ENCODE results near the gene MFF.

MFF gene

GRCh38 chr2:227317834-227318233 lies 7.2 kb upstream of the MFF start:
- TF ChIP-seq YY1 (IDR thresholded peaks at IDR 0.05; ENCODE audit: insufficient read depth, insufficient read length) = no peak
- TF ChIP-seq ZNF274 (IDR thresholded peaks at IDR 0.05; ENCODE audit: low read depth, low read length) = no peak
- no peak for TF ChIP-seq SUZ12 (IDR thresholded peaks at IDR 0.05; ENCODE audit: extremely low read depth, insufficient read depth, insufficient read length)
- Histone ChIP-seq H3K9ac (ENCODE audit: insufficient read length, low read depth) (no peak overlapping the region), H3K27me3 (ENCODE audit: insufficient read depth, insufficient read length) (no peaks in the 10 kb centered on the region), H3K9me3 (ENCODE audit: insufficient read depth, low read length) (peaks cover 42% of the 10 kb centered on the region), H3K4me1 (ENCODE audit: insufficient read depth, insufficient read length) (no peaks in the 10 kb centered on the region), H3K36me3 (ENCODE audit: insufficient read depth, insufficient read length, low read length) (no peaks in the 10 kb centered on the region), H3K4me3 (ENCODE audit: insufficient read length, low read depth) (no peak overlapping the region)
- no peak for DNase-seq (ENCODE audit: low read depth, low spot score)

DNA sequence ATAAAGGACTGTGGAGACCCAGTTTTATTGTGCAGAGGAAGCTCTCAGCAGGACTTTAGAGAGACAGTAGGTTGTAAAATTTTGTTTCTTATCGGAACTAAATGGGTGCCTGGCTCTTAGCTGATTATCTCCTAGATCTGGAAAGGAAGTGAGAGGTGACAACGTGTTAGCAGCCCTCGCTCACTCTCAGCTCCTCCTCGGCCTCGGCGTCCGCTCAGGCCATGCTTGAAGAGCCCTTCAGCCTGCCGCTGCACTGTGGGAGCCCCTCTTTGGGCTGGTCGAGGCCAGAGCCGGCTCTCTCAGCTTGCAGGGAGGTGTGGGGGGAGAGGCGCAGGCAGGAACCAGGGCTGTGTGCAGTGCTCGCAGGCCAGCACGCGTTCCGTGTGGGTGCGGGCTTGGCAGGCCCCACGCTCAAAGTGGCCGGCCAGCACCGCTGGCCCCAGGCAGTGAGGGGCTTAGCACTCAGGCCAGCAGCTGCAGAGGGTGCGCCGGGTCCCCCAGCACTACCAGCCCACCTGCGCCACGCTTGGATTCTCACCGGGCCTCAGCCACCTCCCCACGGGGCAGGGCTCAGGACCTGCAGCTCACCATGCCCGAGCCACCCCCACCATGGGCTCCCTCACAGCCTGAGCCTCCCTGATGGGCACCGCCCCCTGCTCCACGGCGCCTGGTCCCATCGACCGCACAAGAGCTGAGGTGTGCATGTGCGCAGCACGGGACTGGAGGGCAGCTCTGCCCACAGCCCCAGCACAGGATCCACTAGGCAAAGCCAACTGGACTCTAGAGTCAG lies 4.6 kb upstream of the MFF start:
- Histone ChIP-seq H3K36me3 (ENCODE audit: insufficient read depth, insufficient read length, low read length) (no peaks in the 10 kb centered on the region), H3K9ac (ENCODE audit: insufficient read length, low read depth) (no peak overlapping the region), H3K4me1 (ENCODE audit: insufficient read depth, insufficient read length) (no peaks in the 10 kb centered on the region), H3K9me3 (ENCODE audit: insufficient read depth, low read length) (peaks cover 53% of the 10 kb centered on the region), H3K27me3 (ENCODE audit: insufficient read depth, insufficient read length) (no peaks in the 10 kb centered on the region), H3K4me3 (ENCODE audit: insufficient read length, low read depth) (no peak overlapping the region)
- no peak for DNase-seq (ENCODE audit: low read depth, low spot score)
- TF ChIP-seq YY1 (IDR thresholded peaks at IDR 0.05; ENCODE audit: insufficient read depth, insufficient read length) = no peak

DNA sequence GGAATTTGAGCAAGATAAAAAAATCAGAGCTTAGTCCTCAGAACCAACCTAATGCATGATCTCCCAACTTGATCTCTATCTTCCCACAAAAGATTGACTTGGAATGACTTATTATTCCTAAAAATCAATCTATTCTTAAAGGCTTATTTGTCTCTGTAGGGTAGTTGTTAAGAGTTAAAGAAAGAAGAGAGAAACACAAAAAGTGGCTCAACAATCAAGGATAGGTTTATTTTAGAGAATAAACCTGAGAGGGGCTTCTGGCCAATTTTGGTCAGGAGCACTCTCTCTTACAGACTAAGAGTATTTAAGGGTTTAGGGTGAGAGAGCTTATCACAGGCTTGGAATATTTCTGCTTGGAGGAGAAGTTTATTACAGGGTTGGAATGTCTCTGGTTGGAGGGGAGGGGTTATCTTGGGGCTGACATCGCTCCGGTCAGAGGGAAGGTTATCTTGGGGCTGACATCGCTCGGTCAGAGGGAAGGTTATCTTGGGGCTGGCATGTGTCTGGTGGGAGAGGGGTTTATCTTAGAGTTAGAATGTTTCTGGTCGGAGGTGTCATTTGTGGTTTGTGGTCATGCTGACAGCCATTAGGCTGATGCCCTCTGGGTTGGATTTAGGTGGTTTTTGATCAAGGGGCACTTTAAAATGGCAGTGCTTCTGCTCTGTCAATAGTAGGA lies 2.4 kb upstream of the MFF start:
- TF ChIP-seq ZNF274 (IDR thresholded peaks at IDR 0.05; ENCODE audit: low read depth, low read length) (no peak), YY1 (IDR thresholded peaks at IDR 0.05; ENCODE audit: insufficient read depth, insufficient read length) (no peak), SUZ12 (IDR thresholded peaks at IDR 0.05; ENCODE audit: extremely low read depth, insufficient read depth, insufficient read length) (no peak)
- Histone ChIP-seq H3K27me3 (ENCODE audit: insufficient read depth, insufficient read length) (no peaks in the 10 kb centered on the region), H3K4me1 (ENCODE audit: insufficient read depth, insufficient read length) (no peaks in the 10 kb centered on the region), H3K9ac (ENCODE audit: insufficient read length, low read depth) (no peak overlapping the region), H3K4me3 (ENCODE audit: insufficient read length, low read depth) (no peak overlapping the region), H3K9me3 (ENCODE audit: insufficient read depth, low read length) (peaks cover 52% of the 10 kb centered on the region), H3K36me3 (ENCODE audit: insufficient read depth, insufficient read length, low read length) (no peaks in the 10 kb centered on the region)
- no peak for DNase-seq (ENCODE audit: low read depth, low spot score)

DNA sequence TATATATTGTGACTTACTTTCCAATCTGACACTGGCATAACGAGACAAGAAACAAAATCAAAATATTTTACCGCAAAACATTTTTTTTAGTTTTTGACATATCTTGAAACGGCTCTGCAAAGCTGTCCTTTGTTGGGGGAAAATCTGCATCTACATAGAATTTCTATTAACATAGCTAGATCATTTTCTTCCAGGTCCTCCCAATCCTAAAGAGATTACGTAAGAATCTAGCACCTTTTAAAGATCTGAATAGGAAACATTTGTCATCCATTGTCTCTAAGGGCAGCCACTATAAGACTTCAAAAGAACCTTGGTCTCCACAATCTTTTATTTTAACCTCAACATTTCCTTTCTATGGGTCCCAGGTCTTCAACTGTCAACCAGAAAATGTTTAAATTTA lies 1.2 kb upstream of the MFF start:
- DNase-seq (ENCODE audit: low read depth, low spot score) = no peak
- Histone ChIP-seq H3K4me3 (ENCODE audit: insufficient read length, low read depth) (no peak overlapping the region), H3K4me1 (ENCODE audit: insufficient read depth, insufficient read length) (no peaks in the 10 kb centered on the region), H3K36me3 (ENCODE audit: insufficient read depth, insufficient read length, low read length) (no peaks in the 10 kb centered on the region), H3K9me3 (ENCODE audit: insufficient read depth, low read length) (peaks cover 47% of the 10 kb centered on the region), H3K27me3 (ENCODE audit: insufficient read depth, insufficient read length) (no peaks in the 10 kb centered on the region), H3K9ac (ENCODE audit: insufficient read length, low read depth) (no peak overlapping the region)
- TF ChIP-seq YY1 (IDR thresholded peaks at IDR 0.05; ENCODE audit: insufficient read depth, insufficient read length) (no peak), ZNF274 (IDR thresholded peaks at IDR 0.05; ENCODE audit: low read depth, low read length) (no peak), SUZ12 (IDR thresholded peaks at IDR 0.05; ENCODE audit: extremely low read depth, insufficient read depth, insufficient read length) (no peak)

DNA sequence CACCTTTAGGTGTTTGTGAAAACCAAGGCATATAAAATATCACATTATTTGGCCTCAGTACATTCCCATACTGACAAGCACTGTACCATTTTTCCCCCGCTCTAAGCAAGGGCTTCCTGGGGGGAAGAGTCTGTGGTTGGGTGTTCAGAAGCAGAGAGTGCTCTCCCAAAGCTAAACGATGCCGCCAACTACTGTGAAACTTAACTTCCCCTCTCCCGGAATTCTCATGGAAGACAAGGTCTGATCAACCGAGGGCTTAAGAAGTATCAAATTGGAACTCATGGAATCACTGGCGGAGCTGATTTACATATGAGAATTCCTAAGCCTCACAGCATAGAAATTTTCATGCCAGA lies 433 bp upstream of the MFF start:
- TF ChIP-seq ZNF274 (IDR thresholded peaks at IDR 0.05; ENCODE audit: low read depth, low read length) (no peak), YY1 (IDR thresholded peaks at IDR 0.05; ENCODE audit: insufficient read depth, insufficient read length) (no peak), SUZ12 (IDR thresholded peaks at IDR 0.05; ENCODE audit: extremely low read depth, insufficient read depth, insufficient read length) (no peak)
- DNase-seq (ENCODE audit: low read depth, low spot score) = peak; percentile 30
- Histone ChIP-seq H3K27me3 (ENCODE audit: insufficient read depth, insufficient read length) (no peaks in the 10 kb centered on the region), H3K9ac (ENCODE audit: insufficient read length, low read depth) (peak overlapping the region; percentile 93), H3K9me3 (ENCODE audit: insufficient read depth, low read length) (peaks cover 43% of the 10 kb centered on the region), H3K4me1 (ENCODE audit: insufficient read depth, insufficient read length) (no peaks in the 10 kb centered on the region), H3K36me3 (ENCODE audit: insufficient read depth, insufficient read length, low read length) (no peaks in the 10 kb centered on the region), H3K4me3 (ENCODE audit: insufficient read length, low read depth) (peak overlapping the region; percentile 88)

GRCh38 chr2:227325839-227326195 lies 766 bp downstream of the MFF start:
- H3K4me1 ChIP-seq (ENCODE audit: insufficient read depth, insufficient read length) = no peaks in the 10 kb centered on the region
- H3K9me3 ChIP-seq (ENCODE audit: insufficient read depth, low read length) = peaks cover 31% of the 10 kb centered on the region
- peak overlapping the region; percentile 93 for H3K9ac ChIP-seq (ENCODE audit: insufficient read length, low read depth)
- H3K4me3 ChIP-seq (ENCODE audit: insufficient read length, low read depth) = peak overlapping the region; percentile 88
- TF ChIP-seq ZNF274 (IDR thresholded peaks at IDR 0.05; ENCODE audit: low read depth, low read length) = no peak
- peaks cover 10% of the 10 kb centered on the region for H3K36me3 ChIP-seq (ENCODE audit: insufficient read depth, insufficient read length, low read length)
- no peaks in the 10 kb centered on the region for H3K27me3 ChIP-seq (ENCODE audit: insufficient read depth, insufficient read length)
- peak; percentile 8 for DNase-seq (ENCODE audit: low read depth, low spot score)

GRCh38 chr2:227326783-227327182 lies 1.7 kb downstream of the MFF start:
- no peaks in the 10 kb centered on the region for H3K4me1 ChIP-seq (ENCODE audit: insufficient read depth, insufficient read length)
- no peak for TF ChIP-seq SUZ12 (IDR thresholded peaks at IDR 0.05; ENCODE audit: extremely low read depth, insufficient read depth, insufficient read length)
- no peak for TF ChIP-seq ZNF274 (IDR thresholded peaks at IDR 0.05; ENCODE audit: low read depth, low read length)
- TF ChIP-seq YY1 (IDR thresholded peaks at IDR 0.05; ENCODE audit: insufficient read depth, insufficient read length) = no peak
- H3K27me3 ChIP-seq (ENCODE audit: insufficient read depth, insufficient read length) = no peaks in the 10 kb centered on the region
- no peak overlapping the region for H3K4me3 ChIP-seq (ENCODE audit: insufficient read length, low read depth)
- H3K36me3 ChIP-seq (ENCODE audit: insufficient read depth, insufficient read length, low read length) = peaks cover 18% of the 10 kb centered on the region
- H3K9me3 ChIP-seq (ENCODE audit: insufficient read depth, low read length) = peaks cover 22% of the 10 kb centered on the region
- DNase-seq (ENCODE audit: low read depth, low spot score) = no peak
- peak overlapping the region; percentile 16 for H3K9ac ChIP-seq (ENCODE audit: insufficient read length, low read depth)
